Inflammatory macrophage (primary cell): ENCODE measurements around the gene DUOX1.
"Not testable (repeated sequence)": the region's sequence is repeated elsewhere in the genome, so short reads cannot be mapped to it uniquely, and the experiment has no call there.

Source experiments
- DNase-seq, 2 donors: peaks; one replicate each; pipeline ENCODE4 v3.0.0-alpha.2; 2020 to 2022

Gene DUOX1

DNA sequence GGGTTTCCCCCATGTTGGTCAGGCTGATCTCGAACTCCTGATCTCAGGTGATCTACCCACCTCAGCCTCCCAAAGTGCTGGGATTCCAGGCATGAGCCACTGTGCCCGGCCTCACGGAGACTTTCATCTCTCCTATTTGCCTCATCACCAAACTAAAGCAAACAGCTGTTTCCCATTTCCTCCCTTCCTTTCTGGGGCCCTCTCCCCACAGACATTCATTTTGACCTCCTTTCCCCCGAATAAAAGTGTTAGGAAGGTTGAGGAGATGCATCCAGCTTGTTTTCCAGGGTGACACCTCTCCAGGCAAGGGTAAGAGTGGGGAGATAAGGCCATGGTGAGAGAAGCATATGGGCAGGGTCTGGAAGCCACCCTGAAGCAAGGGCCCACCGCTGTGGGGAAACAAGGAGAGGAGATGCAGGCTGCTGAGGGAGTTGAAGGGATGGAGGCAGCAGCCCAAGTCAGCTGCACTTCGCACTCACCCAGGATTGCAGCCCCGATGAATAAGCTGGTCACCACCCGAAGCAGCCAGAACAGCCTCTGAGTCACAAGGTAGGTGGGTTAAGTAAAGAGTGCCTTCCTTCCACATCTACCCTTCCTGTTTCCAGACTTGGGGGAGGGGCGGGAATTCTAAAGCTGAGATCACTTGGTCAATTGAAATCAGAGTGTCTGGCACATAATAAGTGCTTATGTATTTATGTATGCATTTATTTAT, 7.9 kb upstream of the DUOX1 start:
- DNase-seq: peak; percentile 77 to 92

DNA sequence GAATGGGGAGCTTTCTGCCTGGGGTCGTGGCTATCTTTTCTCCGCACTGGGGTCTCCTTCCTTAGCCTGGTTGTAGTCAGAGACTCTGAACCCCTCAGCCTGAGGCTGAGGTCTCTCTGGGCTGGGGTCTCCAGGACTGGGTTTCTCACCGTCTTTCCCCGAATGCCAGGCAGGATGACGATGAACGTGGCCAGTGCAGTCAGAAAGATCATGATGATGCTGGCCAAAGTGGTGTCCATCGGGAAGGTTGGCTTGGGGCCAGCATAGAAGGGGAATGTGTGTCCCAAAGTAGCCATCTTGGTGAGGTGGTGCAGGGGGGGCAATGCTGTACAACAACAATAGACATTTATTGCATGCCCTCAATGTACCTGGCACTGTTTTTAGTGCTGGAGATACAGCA, 7.1 kb upstream of the DUOX1 start:
- no peak for DNase-seq

DNA sequence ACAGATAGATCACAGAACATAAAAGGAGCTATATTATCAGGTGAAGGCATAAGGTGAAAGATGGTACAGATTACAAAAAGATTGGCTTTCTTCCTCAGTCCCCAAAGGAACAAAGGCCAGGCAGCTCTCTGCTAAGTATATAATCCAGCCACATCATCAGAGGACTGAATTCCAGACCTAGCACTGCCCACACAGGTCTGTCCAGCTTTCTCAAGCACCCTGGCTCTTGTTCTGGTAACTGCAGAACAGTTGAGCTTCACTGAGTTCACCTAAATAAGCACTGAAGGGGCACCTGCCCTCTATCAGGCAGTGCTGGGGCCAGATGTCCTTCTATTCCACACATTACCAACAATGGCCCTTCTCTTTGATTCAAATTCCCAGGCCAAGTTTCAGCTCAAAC, 6.4 kb upstream of the DUOX1 start:
- DNase-seq: no peak

DNA sequence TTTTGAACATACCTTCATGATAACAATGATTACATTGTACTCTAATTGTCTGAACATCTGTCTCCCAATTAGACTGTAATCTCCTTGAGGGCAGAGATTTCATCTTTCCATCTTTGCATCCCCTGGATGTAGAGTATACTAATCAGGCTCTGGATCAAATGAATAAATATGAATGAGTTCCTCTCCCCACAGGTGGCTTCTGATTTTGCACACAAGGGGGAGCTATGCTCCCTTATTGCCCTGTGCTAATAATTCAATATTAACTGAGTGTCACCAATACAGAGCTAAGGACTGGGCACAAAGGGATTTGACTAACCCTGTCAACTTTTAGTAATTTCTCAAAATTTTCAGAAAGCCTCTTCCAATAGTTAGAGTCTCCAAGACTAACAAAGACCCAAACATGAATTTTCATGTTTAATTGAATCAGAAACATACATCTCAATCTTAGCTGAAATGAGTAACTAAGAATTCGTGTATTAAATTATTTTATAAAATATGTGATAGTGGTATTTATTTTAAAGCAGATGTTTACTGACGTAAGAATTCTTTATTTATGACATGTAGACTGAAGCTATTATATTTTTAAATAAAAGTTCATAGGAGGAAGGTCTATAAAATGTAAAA, 3.1 kb upstream of the DUOX1 start:
- DNase-seq: peak; percentile 48 to 50

DNA sequence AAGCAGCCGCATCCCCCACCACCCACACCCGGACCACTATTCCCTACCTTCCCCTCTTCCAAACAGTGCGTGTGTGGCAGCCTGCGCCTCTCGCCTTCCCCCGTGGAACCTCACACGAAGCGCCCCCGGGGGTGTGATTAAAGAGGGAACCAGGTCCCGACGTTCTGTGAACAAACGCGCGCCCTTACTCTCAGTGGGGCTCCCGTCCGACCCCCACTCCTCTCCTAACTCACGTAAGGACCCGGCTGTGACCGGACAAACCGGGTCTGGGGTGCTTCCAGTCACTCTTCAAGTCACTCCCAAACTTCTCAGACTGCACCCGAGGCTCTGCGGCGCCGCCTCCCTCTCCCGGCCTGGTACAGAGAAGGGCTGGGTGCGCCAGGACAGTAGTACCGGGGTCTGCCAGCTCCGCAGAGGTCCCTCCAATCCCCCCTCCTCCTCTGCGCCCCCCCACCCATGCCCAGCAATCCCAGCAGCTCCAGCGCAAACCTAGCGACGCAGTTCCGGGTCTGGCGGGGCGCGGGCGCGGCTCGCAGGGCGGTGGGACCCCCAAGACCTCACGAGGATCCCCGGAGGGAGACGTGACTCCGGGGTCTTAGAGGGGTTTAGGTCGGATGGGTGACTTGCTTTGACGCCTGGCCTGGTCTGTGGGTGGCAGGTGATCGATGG, 689 bp upstream of the DUOX1 start:
- no peak for DNase-seq

DNA sequence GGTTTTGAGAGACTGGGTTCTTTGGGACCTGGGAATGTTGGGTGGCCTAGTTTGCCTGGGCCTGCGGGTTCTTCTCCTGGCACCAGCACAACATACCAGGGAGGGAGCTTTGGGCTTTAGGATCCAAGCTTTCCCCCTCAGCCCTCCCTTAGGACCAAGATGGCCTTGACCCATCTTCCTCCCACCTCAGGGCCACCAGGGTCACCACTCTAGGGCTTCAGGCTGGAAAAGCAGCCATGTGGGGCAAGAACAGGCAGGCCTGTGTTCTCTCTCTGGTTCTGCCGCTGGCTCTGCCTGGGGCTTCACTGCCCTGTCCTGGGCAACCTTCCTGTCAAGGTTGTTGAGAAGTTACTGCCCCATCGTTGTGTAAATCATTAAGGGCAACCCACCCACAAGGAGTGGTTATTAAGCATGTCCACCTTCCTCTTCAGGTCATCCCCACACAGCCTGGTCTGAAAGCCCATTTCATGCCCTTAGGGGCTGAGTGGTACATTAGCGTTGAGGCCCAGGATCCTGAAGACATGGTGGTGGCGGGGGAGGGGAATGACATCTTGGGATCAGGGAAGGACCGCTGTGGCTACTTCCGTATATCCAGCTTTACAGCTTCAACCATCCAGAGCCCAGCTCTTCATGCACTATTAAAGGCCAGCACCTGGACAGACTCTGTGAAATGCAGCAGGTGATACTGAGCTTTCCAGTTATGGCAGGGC, 652 bp downstream of the DUOX1 start:
- no peak for DNase-seq

DNA sequence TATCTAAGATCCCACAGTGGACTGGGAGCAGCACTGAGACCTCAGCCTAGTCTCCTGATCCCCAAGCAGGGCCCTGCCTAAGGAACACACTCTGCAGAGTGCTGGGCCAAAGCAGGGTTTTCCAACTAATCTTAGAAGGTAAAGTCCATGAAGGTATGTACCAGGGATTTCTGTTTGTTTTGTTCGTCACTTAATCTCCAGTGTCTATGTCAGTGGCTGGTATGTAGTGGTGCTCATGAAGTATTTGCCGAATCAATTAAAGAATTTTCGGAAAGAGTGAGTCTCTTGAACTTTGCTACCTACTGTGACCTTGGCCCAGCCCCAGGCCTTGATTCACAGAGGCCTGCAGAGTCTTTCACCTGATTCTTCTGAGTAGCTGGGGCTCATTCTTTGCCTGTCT, 1.7 kb downstream of the DUOX1 start:
- DNase-seq: no peak

DNA sequence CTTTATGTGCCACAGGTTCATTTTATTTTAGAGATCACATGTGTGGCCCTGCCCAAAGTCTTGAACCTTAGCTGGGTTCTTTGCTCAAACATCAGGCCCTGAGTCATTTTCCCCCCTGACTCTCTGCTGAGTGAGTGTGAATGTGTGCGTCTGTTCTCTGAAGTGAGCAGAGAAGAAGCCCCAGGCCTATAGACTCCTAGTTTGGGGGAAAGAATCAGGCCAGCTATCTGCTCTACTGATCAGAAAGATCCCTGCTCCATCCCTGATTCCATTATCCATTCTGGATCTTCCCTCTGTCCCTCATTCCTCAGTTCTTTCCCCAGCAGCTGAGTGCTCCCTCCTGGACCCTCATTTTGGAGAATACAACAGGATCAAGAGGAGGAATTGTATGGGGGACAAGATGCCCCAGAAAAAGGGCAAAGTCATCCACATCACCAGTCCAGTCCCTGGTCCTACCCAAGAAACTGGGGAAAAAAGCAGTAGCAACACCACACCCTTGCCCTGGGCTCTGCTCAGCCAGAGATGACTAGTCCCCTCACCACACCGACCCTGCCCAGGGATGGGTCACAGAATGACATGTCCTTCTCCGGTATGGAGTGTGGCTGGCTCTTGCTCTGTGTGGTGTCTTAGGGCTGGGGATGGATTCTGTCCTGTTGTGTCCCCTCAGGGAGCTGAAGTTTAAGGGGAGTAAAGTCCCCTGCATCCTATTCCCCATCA, 3.2 kb downstream of the DUOX1 start:
- DNase-seq: no peak

DNA sequence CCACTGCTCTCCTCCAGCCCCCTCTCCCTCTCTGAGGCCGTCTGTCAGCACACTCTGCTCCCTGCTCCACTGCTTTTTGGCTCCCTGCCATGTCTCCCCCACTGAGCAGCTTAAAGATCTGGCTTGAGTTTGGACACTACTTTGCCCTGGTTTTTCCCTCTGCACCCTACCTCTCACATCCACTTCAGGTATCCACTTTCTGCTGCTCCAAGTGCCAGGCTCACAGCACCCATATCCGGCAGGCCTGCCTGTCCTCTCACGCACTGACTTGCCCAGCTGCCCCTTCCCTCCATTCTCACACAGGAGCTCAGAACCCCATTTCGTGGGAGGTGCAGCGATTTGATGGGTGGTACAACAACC, 3.7 kb downstream of the DUOX1 start:
- DNase-seq: no peak

DNA sequence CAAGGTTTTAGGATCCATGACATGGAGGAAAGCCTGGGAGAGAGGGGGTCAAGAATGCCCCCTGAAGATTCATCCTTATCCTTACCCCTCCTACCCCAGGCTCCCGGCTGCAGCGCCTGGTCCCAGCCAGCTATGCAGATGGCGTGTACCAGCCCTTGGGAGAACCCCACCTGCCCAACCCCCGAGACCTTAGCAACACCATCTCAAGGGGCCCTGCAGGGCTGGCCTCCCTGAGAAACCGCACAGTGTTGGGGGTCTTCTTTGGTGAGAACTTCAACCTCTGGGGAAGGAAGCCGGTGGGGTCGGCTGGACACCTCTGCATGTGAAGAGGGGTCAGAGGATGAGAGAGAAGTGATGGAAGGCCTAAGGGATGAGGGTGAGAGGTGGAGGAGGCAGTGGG, 4.3 kb downstream of the DUOX1 start:
- DNase-seq: no peak

DNA sequence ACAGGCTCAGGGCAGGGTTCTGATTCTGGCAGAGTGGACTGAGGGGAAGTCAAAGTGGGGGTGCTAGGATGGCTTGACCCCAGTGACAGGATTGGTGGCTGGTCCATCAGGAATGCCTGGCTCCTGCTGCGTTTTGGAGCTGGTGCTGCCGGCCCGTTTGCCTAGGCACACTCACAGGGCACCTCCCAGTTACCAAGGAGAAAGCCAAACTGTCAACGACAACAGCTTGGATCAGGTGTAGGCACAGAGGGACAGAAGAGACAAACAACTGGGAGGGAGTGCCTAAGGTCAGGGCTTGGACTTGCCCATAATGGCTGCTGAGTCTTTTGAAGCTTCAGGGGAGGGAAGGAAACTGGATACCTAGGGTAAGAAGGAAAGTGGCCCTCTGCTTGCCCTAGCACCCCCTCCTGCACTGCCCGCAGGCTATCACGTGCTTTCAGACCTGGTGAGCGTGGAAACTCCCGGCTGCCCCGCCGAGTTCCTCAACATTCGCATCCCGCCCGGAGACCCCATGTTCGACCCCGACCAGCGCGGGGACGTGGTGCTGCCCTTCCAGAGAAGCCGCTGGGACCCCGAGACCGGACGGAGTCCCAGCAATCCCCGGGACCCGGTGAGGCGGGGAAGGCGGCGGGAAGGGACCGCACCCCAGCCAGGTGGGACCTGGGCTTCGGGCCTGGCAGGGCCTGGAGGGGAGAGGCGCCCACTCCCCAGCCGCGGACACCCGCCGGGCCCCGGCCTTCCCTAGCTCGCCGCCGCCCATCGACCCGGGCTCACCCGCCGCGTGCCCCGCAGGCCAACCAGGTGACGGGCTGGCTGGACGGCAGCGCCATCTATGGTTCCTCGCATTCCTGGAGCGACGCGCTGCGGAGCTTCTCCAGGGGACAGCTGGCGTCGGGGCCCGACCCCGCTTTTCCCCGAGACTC, 5.1 kb downstream of the DUOX1 start:
- DNase-seq: no peak

DNA sequence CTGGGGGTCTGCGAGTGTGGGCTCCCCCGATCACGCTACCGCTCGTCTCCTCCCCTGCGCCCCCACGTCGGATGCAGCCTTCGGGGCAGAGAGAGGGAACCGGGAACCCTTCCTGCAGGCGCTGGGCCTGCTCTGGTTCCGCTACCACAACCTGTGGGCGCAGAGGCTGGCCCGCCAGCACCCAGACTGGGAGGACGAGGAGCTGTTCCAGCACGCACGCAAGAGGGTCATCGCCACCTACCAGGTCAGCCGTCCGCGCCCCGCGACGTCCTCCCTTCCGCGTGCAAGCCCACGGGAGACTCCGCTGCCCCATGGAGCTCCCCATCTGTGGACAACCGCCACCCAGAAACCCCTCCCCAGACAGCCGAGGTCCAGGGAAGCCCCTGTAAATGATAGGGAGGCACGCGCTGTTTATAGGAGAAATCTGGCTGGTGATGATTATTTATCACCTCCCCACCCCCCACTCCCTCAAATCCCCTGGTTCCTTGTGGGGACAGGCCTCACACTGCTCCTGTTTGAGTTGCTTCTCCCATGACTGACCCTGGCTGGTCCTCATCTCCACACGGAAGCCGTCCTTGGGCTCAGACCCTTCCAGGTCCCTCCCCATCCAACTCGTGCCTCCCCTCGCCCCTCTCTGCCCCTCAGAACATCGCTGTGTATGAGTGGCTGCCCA, 6.0 kb downstream of the DUOX1 start:
- DNase-seq: not testable (repeated sequence)

DNA sequence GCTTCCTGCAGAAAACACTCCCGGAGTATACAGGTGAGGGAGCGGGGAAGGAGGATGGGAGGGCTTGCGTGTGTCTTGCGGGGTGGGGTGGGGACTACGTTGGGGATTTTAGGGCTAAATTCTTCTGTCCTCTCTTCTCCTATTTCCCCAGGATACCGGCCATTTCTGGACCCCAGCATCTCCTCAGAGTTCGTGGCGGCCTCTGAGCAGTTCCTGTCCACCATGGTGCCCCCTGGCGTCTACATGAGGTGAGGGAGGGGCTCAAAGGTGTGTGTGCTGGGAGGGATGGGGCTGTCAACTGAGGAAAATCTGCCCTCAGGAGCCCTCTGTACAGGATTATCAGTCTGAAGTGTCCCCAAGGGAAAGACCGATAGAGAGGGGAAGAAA, 6.6 kb downstream of the DUOX1 start:
- no peak for DNase-seq

DNA sequence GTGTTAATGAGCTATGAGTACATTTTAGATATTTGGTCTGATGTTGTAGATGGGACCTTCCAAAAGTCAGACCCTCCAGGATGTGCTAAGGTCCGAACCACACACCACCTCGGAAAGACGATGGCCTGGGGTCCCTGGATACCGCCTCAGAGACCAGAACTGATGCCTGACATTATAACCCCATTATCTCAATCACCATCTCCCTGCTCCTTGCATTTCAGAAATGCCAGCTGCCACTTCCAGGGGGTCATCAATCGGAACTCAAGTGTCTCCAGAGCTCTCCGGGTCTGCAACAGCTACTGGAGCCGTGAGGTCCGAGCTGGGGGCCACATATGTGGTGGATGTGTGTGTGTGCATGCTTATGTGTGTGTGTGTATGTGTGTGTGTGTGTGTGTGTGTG, 7.9 kb downstream of the DUOX1 start:
- no peak for DNase-seq

DNA sequence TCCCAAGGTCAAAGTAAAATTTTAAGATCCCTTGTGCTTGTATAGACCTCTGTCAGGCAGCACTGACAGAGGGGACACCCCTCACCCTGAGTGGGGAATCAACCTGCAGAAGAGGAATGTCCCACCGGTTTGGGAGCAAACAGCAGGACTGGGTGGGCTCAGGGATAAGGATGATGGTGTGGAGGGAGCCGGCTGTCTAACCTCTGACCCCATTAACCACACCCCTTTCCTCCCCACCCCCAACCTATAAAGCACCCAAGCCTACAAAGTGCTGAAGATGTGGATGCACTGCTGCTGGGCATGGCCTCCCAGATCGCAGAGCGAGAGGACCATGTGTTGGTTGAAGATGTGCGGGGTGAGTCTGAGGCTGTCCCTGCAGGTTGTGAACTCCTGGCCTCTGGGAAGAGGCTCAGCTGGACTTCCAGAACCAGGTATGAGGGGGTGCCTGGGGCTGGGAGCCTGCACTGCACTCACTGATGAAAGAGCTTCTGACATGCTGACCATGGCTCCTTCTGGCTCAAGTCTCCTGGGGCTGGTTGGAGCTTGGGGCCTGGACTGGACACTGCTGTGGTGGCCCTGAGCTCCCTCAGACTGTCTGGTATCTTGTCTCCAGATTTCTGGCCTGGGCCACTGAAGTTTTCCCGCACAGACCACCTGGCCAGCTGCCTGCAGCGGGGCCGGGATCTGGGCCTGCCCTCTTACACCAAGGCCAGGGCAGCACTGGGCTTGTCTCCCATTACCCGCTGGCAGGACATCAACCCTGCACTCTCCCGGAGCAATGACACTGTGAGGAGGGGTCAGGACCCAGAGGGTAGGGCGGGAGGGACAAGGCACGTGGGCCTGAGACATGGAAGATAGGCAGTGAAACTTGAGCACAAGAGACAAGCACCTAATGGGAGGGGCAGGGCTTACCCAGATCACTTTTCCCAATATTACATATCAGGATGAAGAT, 9.3 kb downstream of the DUOX1 start:
- no peak for DNase-seq

DNA sequence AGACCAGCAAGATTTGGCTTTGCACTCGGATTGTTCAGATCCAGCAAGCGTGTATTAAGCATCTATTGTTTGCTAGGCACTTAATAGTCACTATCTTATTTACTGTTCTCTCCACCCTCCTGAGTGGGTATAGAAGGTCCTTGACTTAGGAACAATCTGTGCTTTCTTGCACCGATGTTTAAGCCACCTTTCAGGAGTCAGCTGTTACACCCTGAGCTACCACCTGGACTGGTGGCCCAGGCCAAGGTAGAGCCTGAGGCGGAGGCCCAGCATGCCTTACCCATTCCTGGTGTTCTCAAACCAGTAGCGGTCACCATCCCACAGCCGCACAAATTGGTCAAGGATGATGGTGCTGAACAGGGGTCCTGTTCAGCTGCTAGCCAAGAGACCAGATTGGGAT, 10.0 kb downstream of the DUOX1 start:
- no peak for DNase-seq

DNA sequence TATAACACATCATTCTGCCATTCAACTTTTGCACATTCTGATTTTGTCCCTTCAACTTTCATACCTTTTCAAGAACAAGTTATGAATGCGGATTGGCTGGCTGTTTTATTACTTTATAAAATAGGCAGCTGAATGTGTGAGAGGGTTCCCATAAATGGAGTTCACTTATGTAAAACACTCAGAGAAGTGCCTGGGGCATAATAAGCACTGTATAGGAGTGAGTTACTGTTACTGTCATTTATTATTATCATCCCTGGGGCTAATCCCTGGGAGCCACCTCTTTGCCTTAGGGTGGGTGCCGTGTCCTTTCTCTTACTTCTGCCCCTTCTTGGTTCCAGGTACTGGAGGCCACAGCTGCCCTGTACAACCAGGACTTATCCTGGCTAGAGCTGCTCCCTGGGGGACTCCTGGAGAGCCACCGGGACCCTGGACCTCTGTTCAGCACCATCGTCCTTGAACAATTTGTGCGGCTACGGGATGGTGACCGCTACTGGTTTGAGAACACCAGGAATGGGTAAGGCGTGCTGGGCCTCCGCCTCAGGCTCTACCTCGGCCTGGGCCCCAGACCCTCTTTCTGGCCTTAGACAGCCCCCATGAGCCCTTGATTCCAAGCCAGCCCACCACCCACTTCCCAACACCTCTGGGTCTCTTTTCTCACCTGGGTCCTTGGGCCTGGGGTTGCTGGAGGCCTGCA, 10.9 kb downstream of the DUOX1 start:
- no peak for DNase-seq

DNA sequence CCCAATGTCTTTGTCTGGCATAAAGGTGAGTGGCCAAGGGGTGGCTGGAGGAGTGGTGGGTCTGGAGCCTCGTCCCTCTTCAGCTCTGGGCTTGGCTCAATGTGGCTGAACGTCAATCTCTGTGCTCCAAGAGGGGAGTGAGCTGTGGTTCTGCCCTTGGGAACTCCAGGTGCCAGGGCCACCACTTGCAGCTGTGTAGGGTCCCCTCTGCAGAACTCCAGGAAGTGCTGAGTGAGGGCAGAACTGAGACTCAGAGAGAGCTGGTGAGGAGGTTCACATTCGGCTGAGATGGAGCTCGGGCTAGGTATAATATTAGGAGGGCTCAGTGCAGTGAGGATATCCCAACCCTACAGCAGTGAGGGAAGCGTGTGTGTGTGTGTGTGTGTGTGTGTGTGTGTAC, 11.6 kb downstream of the DUOX1 start:
- DNase-seq: no peak

DNA sequence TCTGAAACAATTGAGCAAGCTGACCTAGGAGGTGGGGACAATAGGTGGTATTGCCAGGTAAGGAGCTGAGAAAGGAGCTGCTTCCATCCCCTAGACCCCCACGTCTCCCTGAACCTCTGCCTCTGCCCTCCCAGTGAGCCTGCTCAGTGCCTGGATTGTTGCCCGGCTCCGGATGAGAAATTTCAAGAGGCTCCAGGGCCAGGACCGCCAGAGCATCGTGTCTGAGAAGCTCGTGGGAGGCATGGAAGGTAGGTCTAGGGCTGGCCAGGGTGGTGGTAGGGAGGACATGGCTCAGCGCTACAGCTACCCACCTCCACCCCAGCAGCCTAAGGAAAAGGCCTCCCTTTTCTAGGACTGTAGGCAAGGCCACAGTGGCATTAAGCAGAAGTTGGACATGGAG, 13.3 kb downstream of the DUOX1 start:
- DNase-seq: no peak
